CD4-positive, alpha-beta memory T cell (primary cell): Measurements from ENCODE around the gene CACNA1H. TPM values are rescaled to one million over a fixed set of nuclear protein-coding genes. Genes with fewer than 3 reads are reported as not detected.

Experiments used
- CTCF ChIA-PET: fragments of 350-600 bp; sonication (Branson Sonifier 250); formaldehyde crosslinking; loops from one replicate; lab custom pipeline; 2021; ENCODE audit warnings: inconsistent platforms; ENCODE audit not compliant: partially characterized antibody; lab: Charles Lee
- POLR2A ChIA-PET: fragments of 350-600 bp; sonication (Branson Sonifier 250); formaldehyde crosslinking; loops from one replicate; lab custom pipeline; 2021; ENCODE audit not compliant: partially characterized antibody; lab: Charles Lee
- DNase-seq, 5 donors: peaks; one replicate each; pipeline versions ENCODE4 v3.0.0 to v3.0.0-alpha.2; 2020 to 2022; ENCODE audit warnings: mixed read lengths in 1 of 5
- H3K27ac ChIP-seq: one replicate; pipeline ENCODE4 v1.7.0; 2013; ENCODE audit warnings: low read depth, low read length
- H3K27me3 ChIP-seq: 2 replicates; pipeline ENCODE4 v1.7.0; 2013; ENCODE audit warnings: mild to moderate bottlenecking, low read length, moderate library complexity; ENCODE audit not compliant: insufficient read depth
- H3K36me3 ChIP-seq: 2 replicates; pipeline ENCODE4 v1.7.0; 2013; ENCODE audit warnings: mild to moderate bottlenecking, low read length, moderate library complexity; ENCODE audit not compliant: insufficient read depth
- H3K4me1 ChIP-seq: 2 replicates; pipeline ENCODE4 v1.7.0; 2013; ENCODE audit warnings: mild to moderate bottlenecking, low read length, moderate library complexity; ENCODE audit not compliant: insufficient read depth
- H3K4me3 ChIP-seq, 2 donors: one replicate each; pipeline ENCODE4 v1.7.0; 2013; ENCODE audit warnings: low read length in 2 of 2, mild to moderate bottlenecking in 1 of 2
- H3K9me3 ChIP-seq, 2 donors: one replicate each; pipeline ENCODE4 v1.7.0; 2013; ENCODE audit warnings: low read length in 2 of 2, control low read depth in 1 of 2; ENCODE audit not compliant: control insufficient read depth in 1 of 2
- H3K27ac Mint-ChIP-seq, 7 donors: one replicate each; pipeline ENCODE4 v1.8.0; 2020 to 2021; ENCODE audit warnings: mixed read lengths in 7 of 7, mild to moderate bottlenecking in 6 of 7, inconsistent platforms in 3 of 7, moderate library complexity in 3 of 7
- H3K27me3 Mint-ChIP-seq, 2 donors: one replicate each; pipeline ENCODE4 v1.8.0; 2020 to 2021; ENCODE audit warnings: mixed read lengths in 2 of 2
- H3K36me3 Mint-ChIP-seq, 2 donors: one replicate each; pipeline ENCODE4 v1.8.0; 2020 to 2021; ENCODE audit warnings: mixed read lengths in 2 of 2, inconsistent platforms in 1 of 2, mild to moderate bottlenecking in 1 of 2
- H3K4me1 Mint-ChIP-seq, 4 donors: one replicate each; pipeline ENCODE4 v1.8.0; 2020 to 2021; ENCODE audit warnings: mixed read lengths in 4 of 4, mild to moderate bottlenecking in 1 of 4
- H3K4me3 Mint-ChIP-seq, 8 donors: one replicate each; pipeline ENCODE4 v1.8.0; 2020 to 2021; ENCODE audit warnings: mixed read lengths in 8 of 8, mild to moderate bottlenecking in 7 of 8, moderate library complexity in 6 of 8, inconsistent platforms in 3 of 8
- H3K9me3 Mint-ChIP-seq, 8 donors: one replicate each; pipeline ENCODE4 v1.8.0; 2020 to 2021; ENCODE audit warnings: mixed read lengths in 8 of 8, mild to moderate bottlenecking in 5 of 8, inconsistent platforms in 3 of 8, moderate library complexity in 1 of 8
- intact Hi-C: fragments of 100-400 bp; cut with micrococcal nuclease; formaldehyde crosslinking; loops from one replicate; pipeline ENCODE4 v1.15.1; 2023
- polyA plus RNA-seq, 2 donors: library from polyadenylated mRNA; unstranded; fragments of 300-500 nt; fragmentation: Illumina TruSeq; gene quantifications; one replicate each; pipeline ENCODE4 v1.2.3, GENCODE V29; 2021
- total RNA-seq, 2 experiments: library from RNA; stranded (reverse); gene quantifications; one replicate each; pipeline ENCODE4 v1.2.3, GENCODE V29; 2021

CACNA1H gene
- total and polyA plus RNA-seq, 4 experiments from 2014 or later: 0.48 to 2.1 (median 1.5) TPM

DNA sequence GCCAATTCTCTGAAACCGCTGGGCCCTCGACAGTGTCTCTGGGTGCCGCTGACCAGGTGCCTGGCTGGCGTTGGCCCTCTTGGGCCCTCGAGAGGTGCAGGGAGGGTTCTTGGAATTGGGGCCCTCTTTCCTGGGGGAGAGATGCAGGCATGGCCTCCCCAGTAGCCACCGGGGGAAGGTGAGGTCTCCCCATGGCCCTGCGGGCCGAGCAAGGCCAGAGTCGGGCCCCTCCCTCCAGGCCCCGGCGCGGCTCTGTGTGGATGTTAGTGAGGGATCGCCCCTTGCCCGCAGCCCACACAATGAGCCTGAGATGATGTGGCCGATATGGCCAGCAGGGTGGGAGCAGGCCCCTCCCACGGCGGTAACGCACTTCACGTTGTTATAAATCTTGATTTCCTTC lies 33.8 kb upstream of the CACNA1H start:
- H3K27ac Mint-ChIP-seq: no peak overlapping the region

DNA sequence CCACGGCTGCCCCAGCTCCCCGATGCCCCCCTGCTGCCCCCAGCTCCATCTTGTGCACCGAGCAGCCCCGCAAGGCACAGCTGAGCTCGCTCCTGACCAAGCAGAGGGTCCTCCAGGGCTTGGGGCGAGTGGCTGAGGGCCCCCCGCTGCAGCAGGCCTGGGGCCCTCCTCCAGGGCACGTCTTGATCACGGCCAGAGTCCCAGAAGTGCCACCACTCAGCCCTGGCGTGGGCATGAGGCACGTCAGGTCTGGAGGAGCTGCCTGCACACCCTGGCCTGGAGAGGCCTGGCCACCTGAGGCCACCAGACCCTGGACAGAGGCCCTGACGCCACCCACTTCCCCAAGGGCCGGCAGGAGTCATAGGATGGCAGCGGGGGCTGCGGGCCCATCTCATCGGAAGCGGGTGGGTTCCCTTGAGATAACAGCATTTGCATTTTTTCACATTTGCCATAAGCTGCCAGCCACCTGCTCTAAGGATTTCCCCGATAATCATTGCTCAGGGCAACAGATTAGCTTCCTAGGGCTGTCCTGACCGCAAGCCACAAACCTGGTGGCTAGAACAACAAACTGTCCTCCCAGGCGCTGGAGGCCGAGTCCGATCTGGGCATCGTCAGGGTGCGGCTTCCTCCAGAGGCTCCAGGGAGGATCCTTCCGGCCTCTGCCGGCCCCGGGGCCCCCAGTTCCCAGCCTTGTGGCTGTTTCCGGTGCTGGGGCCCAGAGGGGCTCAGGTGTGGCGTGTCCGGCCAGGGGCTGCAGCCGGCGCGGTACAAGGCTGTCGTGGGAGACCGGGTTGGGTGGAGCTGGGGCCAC lies 32.9 kb upstream of the CACNA1H start:
- Mint-ChIP-seq H3K36me3 (no peaks in the 10 kb centered on the region), H3K4me1 (no peaks in the 10 kb centered on the region), H3K4me3 (no peak overlapping the region), H3K9me3 (no peaks in the 10 kb centered on the region), H3K27ac (no peak overlapping the region), H3K27me3 (no peaks in the 10 kb centered on the region)
- no peak for DNase-seq
- ChIA-PET CTCF (no interaction called here), POLR2A (no interaction called here)
- H3K36me3 ChIP-seq: no peaks in the 10 kb centered on the region
- no peaks in the 10 kb centered on the region for H3K27me3 ChIP-seq
- intact Hi-C loops: no loop called here
- no peak overlapping the region for H3K27ac ChIP-seq
- H3K4me1 ChIP-seq: no peaks in the 10 kb centered on the region
- H3K9me3 ChIP-seq: no peaks in the 10 kb centered on the region
- H3K4me3 ChIP-seq: no peak overlapping the region

More for the DNA sequence above, 33.8 kb upstream of the CACNA1H start:
- intact Hi-C loops: no loop called here
- no peaks in the 10 kb centered on the region for H3K4me1 Mint-ChIP-seq
- H3K9me3 Mint-ChIP-seq: no peaks in the 10 kb centered on the region
- H3K27me3 Mint-ChIP-seq: no peaks in the 10 kb centered on the region
- Histone ChIP-seq H3K4me1 (no peaks in the 10 kb centered on the region), H3K9me3 (no peaks in the 10 kb centered on the region), H3K27me3 (no peaks in the 10 kb centered on the region), H3K27ac (no peak overlapping the region), H3K36me3 (no peaks in the 10 kb centered on the region), H3K4me3 (no peak overlapping the region)
- no peak for DNase-seq
- H3K4me3 Mint-ChIP-seq: no peak overlapping the region
- H3K36me3 Mint-ChIP-seq: no peaks in the 10 kb centered on the region
- POLR2A ChIA-PET: no interaction called here
- CTCF ChIA-PET: no interaction called here

DNA sequence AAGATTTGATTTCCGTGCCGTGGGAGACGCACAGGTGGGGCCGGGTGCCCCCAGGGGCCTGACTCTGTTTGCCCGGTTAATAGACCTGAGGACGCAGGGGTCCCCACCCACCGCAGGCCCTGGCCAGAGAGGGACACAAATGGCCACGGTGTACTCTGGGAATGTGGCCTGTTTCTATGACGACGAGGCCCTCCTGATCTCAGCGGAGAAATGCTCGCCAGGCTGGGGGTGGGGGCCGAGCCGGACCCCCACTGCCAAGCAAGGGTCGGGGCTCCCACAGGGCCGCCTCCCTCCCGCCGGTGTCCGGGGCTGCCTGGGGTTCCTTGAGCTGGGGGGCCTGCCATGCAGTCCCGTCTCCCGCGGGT lies 32.3 kb upstream of the CACNA1H start:
- Histone ChIP-seq H3K4me1 (no peaks in the 10 kb centered on the region), H3K9me3 (no peaks in the 10 kb centered on the region), H3K4me3 (no peak overlapping the region), H3K36me3 (no peaks in the 10 kb centered on the region), H3K27ac (no peak overlapping the region), H3K27me3 (no peaks in the 10 kb centered on the region)
- no peak overlapping the region for H3K27ac Mint-ChIP-seq
- H3K9me3 Mint-ChIP-seq: no peaks in the 10 kb centered on the region
- ChIA-PET CTCF (no interaction called here), POLR2A (no interaction called here)
- no peaks in the 10 kb centered on the region for H3K36me3 Mint-ChIP-seq
- intact Hi-C loops: no loop called here
- H3K4me3 Mint-ChIP-seq: no peak overlapping the region
- H3K27me3 Mint-ChIP-seq: no peaks in the 10 kb centered on the region
- H3K4me1 Mint-ChIP-seq: no peaks in the 10 kb centered on the region
- no peak for DNase-seq

DNA sequence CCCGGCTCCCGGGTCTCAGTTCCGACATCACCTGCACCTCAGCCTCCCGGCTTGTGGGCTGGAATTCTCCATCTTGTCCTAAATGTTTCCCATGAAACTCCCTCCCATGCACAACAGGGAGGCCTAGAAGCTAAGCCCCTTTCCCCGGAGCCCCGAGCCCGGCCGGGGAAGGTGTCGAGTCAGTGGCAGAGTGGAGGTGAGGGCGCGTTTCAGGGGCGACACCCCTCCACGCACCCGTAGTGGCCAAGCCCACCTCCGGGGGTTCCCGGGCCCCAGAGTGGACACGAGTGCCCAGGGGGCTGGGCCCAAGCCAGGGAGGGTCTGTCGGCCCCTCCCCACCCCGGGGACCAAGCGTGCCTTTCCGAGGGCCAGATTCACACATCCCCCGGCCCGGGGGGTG lies 31.9 kb upstream of the CACNA1H start:
- no peaks in the 10 kb centered on the region for H3K36me3 ChIP-seq
- H3K9me3 Mint-ChIP-seq: no peaks in the 10 kb centered on the region
- no peaks in the 10 kb centered on the region for H3K36me3 Mint-ChIP-seq
- no peaks in the 10 kb centered on the region for H3K27me3 ChIP-seq
- intact Hi-C loops: no loop called here
- ChIA-PET POLR2A (no interaction called here), CTCF (no interaction called here)
- H3K27me3 Mint-ChIP-seq: no peaks in the 10 kb centered on the region
- no peak for DNase-seq
- no peaks in the 10 kb centered on the region for H3K9me3 ChIP-seq
- no peak overlapping the region for H3K4me3 ChIP-seq
- no peak overlapping the region for H3K27ac ChIP-seq
- H3K4me1 Mint-ChIP-seq: no peaks in the 10 kb centered on the region
- H3K4me1 ChIP-seq: no peaks in the 10 kb centered on the region
- H3K27ac Mint-ChIP-seq: no peak overlapping the region
- no peak overlapping the region for H3K4me3 Mint-ChIP-seq

DNA sequence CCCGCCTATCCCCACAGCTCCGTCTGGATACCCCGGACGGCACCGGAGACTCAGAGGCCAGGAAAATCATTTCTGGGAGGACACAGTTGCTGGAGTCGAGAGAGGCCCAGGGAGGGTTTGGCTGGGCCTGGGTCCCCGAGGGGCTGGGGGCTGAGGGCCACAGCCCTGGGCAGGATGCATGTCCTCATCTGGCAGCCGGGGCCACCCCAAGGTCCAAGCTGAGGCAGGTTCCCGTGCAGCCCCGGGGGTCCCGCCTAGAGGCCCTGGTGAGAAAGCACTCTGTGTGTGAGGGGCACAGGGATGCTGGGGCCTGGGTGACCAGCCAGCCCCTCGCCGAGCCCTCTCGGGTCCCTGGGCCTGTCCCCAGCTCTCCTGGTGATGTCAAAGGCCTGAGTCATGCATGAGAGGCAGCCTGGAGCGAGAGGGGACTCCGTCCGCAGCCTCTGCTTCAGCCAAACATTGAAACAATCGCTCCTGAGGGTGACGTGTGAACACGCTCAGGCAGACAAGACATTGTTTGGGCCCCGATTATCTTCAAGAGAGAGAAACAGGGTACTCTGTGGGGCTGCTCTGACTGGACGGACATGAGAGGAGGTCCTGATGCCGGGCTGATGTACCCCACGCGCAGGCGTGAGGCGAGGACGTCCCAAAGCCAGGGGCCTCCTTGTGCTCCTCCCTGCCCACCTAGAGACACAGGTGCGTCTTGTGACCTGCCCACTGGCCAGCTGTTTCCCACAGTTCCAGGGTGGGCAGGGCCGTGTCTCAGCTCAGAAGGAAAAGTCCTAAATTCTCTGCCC lies 31.1 kb upstream of the CACNA1H start:
- DNase-seq: no peak
- H3K9me3 Mint-ChIP-seq: no peaks in the 10 kb centered on the region
- CTCF ChIA-PET: no interaction called here

DNA sequence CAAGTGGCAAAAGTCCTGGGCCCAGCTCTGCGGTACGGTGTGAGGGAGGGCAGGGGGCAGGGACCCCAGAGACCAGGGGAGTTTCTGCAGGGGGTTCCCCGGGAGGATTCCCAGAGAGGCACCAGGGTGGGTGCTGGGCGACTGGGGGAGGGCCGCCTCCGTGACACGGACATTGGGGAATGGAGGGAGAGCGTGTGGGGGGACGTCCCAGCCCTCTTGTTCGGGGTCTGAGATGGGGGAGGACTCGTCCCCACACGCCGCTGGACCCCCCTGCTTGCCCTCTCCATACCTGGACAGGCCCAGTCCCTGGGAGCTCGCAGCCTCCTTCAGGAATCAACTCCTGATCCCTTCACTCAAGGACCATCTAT lies 30.5 kb upstream of the CACNA1H start:
- CTCF ChIA-PET: no interaction called here
- Mint-ChIP-seq H3K4me1 (no peaks in the 10 kb centered on the region), H3K9me3 (no peaks in the 10 kb centered on the region), H3K4me3 (no peak overlapping the region), H3K36me3 (no peaks in the 10 kb centered on the region), H3K27ac (no peak overlapping the region), H3K27me3 (no peaks in the 10 kb centered on the region)
- POLR2A ChIA-PET: no interaction called here
- Histone ChIP-seq H3K4me1 (no peaks in the 10 kb centered on the region), H3K27ac (no peak overlapping the region), H3K36me3 (no peaks in the 10 kb centered on the region), H3K27me3 (no peaks in the 10 kb centered on the region), H3K4me3 (no peak overlapping the region), H3K9me3 (no peaks in the 10 kb centered on the region)
- DNase-seq: no peak
- intact Hi-C loops: no loop called here

More for the DNA sequence above, 31.1 kb upstream of the CACNA1H start:
- Mint-ChIP-seq H3K27ac (no peak overlapping the region), H3K4me3 (no peak overlapping the region), H3K36me3 (no peaks in the 10 kb centered on the region), H3K4me1 (no peaks in the 10 kb centered on the region), H3K27me3 (no peaks in the 10 kb centered on the region)
- Histone ChIP-seq H3K27me3 (no peaks in the 10 kb centered on the region), H3K27ac (no peak overlapping the region), H3K36me3 (no peaks in the 10 kb centered on the region), H3K9me3 (no peaks in the 10 kb centered on the region), H3K4me1 (no peaks in the 10 kb centered on the region), H3K4me3 (no peak overlapping the region)
- intact Hi-C loops: no loop called here
- POLR2A ChIA-PET: no interaction called here

DNA sequence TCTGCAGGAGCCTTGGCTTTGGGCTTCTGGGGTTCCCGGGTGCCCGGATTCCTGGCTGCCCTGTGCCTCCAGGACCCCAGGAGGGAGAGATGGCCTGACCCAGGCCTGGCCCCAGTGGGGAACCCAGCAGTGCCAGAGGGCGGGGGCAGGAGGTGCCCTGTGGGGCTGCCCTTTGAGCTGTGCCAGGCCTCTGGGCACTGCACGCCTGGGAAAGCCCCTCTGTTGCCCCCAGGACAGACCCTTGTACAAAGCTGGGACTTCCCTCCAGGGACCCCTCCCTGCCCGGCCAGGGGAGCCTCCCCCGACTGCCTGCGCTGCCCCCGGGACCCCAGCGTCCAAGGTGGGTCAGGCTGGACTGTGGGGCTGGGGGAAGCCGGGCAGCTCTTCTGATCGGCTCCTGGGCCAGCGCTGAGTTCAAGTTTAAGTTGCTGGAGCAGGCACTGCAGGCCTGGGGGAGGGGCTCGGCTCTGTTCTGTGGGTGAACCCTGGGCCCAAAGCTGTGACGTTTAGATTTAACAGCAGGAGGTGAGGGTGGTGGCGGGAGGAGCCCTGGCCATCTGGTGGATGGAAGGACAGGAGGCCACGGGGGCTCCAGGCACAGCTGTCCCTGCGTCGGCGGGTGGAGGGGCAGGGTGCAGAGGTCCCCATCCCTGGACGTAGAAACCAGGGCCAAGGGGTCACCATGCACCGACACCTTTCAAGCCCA lies 29.2 kb upstream of the CACNA1H start:
- Mint-ChIP-seq H3K4me3 (no peak overlapping the region), H3K4me1 (no peaks in the 10 kb centered on the region), H3K27ac (no peak overlapping the region), H3K36me3 (no peaks in the 10 kb centered on the region), H3K27me3 (no peaks in the 10 kb centered on the region), H3K9me3 (no peaks in the 10 kb centered on the region)
- Histone ChIP-seq H3K9me3 (no peaks in the 10 kb centered on the region), H3K27ac (no peak overlapping the region), H3K27me3 (no peaks in the 10 kb centered on the region), H3K4me3 (no peak overlapping the region), H3K4me1 (no peaks in the 10 kb centered on the region), H3K36me3 (no peaks in the 10 kb centered on the region)
- CTCF ChIA-PET: no interaction called here
- POLR2A ChIA-PET: no interaction called here
- intact Hi-C loops: no loop called here
- no peak for DNase-seq
